GDM1 (cell line): ENCODE data around the gene BMAL1.
A peak's percentile ranks its signal among the peaks of the same experiment; 100 is the strongest.

ENCODE experiments used
- DNase-seq: peaks from one replicate; lab custom pipeline; 2025; lab: John Stamatoyannopoulos, UW

The BMAL1 gene

GRCh38 chr11:13316528-13316961, 39.0 kb downstream of the BMAL1 start:
- DNase-seq, result no peak

- no peak for DNase-seq
Observed at GRCh38 chr11:13317293-13318080, 39.9 kb downstream of the BMAL1 start.

GRCh38 chr11:13318498-13319295, 41.1 kb downstream of the BMAL1 start:
- no peak for DNase-seq

GRCh38 chr11:13320688-13321087, 43.1 kb downstream of the BMAL1 start:
- DNase-seq, result no peak

GRCh38 chr11:13321431-13321830, 43.8 kb downstream of the BMAL1 start:
- no peak for DNase-seq

GRCh38 chr11:13324141-13324540, 46.6 kb downstream of the BMAL1 start:
- no peak for DNase-seq

GRCh38 chr11:13324709-13325108, 47.1 kb downstream of the BMAL1 start:
- DNase-seq, result no peak

- DNase-seq, result no peak
Observed at GRCh38 chr11:13327421-13327820, 49.8 kb downstream of the BMAL1 start.

GRCh38 chr11:13328286-13328685, 50.7 kb downstream of the BMAL1 start:
- no peak for DNase-seq

- no peak for DNase-seq
Observed at GRCh38 chr11:13329670-13330356, 52.2 kb downstream of the BMAL1 start.

GRCh38 chr11:13332124-13332523, 54.5 kb downstream of the BMAL1 start:
- no peak for DNase-seq

- peak; percentile 60 for DNase-seq
Observed at GRCh38 chr11:13333456-13333957, 55.9 kb downstream of the BMAL1 start.

- DNase-seq, result no peak
Observed at GRCh38 chr11:13334034-13334786, 56.6 kb downstream of the BMAL1 start.

- DNase-seq, result peak; percentile 56
Observed at GRCh38 chr11:13335319-13335718, 57.7 kb downstream of the BMAL1 start.

- no peak for DNase-seq
Observed at GRCh38 chr11:13336246-13336878, 58.8 kb downstream of the BMAL1 start.

- DNase-seq, result no peak
Observed at GRCh38 chr11:13338019-13338426, 60.4 kb downstream of the BMAL1 start.

GRCh38 chr11:13338427-13339069, 61.0 kb downstream of the BMAL1 start:
- DNase-seq, result no peak

GRCh38 chr11:13339195-13340153, 61.9 kb downstream of the BMAL1 start:
- DNase-seq, result peak; percentile 53

- DNase-seq, result no peak
Observed at GRCh38 chr11:13341026-13341425, 63.4 kb downstream of the BMAL1 start.
